ENCODE data around the gene TMEM134.

- no peak for TF ChIP-seq SP1 (IDR thresholded peaks at IDR 0.05)
- no peak for TF ChIP-seq YY1 (IDR thresholded peaks at IDR 0.05)
- no peak for TF ChIP-seq MAX (IDR thresholded peaks at IDR 0.05)
- no peak for TF ChIP-seq CTCF (IDR thresholded peaks at IDR 0.05; ENCODE audit: low read depth, low read length, missing input control)
- no peak for TF ChIP-seq REST (IDR thresholded peaks at IDR 0.05)
- TF ChIP-seq RAD21 (IDR thresholded peaks at IDR 0.05) = no peak
- no peak for TF ChIP-seq FOXA1 (IDR thresholded peaks at IDR 0.05)
- TF ChIP-seq TAF1 (conservative IDR thresholded peaks at IDR 0.05) = no peak
Measured at GRCh38 chr11:67420147-67420645, 48.9 kb downstream of the TMEM134 start.
